ENCODE results near the gene GRSF1. TPM values are rescaled to one million over a fixed set of nuclear protein-coding genes. Genes with fewer than 3 reads are reported as not detected.
"Not testable (repeated sequence)": the region's sequence is repeated elsewhere in the genome, so short reads cannot be mapped to it uniquely, and the experiment has no call there.

GRSF1 gene
- total RNA-seq, 1 experiment from 2014 or later: 70.0 TPM

DNA sequence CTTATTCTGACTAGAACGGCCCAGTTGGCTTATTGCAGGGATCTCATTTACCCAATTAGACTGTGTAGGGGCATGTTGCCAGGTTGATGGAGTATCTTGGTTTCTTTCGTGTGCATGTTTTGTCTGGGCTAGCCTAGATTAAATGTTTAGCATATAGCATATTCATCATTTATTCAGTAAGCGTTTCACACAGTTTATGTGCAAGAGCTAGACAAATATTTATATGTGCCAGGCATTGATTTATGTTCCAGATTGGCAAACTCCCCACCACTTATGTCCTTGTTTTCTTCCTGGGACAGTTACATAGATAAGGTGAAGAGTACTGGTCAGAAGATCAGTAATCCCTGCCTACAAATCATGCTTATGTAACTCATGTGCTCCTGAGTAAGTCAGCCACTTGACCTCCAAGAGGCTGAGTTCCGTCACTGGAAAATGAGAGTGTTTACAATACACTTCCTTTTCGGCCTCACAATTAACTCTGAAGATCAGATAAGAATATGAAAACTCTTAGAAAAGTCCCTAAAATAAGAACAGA, 60.7 kb downstream of the GRSF1 start:
- H3K9me2 ChIP-seq (ENCODE audit: insufficient read depth): no peaks in the 10 kb centered on the region
- H2AFZ ChIP-seq: no peak overlapping the region
- H3K27ac ChIP-seq: no peak overlapping the region
- intact Hi-C loops (cut with micrococcal nuclease; ENCODE audit: unreplicated experiment): no loop called here
- H3K27me3 ChIP-seq (ENCODE audit: insufficient read depth, low read depth): no peaks in the 10 kb centered on the region
- H3K9me3 ChIP-seq (ENCODE audit: insufficient read depth, low read depth): no peaks in the 10 kb centered on the region
- no peaks in the 10 kb centered on the region for H3K36me3 ChIP-seq (ENCODE audit: low read depth)
- H3K4me3 ChIP-seq: no peak overlapping the region
- TF ChIP-seq EZH2 (IDR thresholded peaks at IDR 0.05; ENCODE audit: low read depth): no peak
- TF ChIP-seq, protein P1, sequence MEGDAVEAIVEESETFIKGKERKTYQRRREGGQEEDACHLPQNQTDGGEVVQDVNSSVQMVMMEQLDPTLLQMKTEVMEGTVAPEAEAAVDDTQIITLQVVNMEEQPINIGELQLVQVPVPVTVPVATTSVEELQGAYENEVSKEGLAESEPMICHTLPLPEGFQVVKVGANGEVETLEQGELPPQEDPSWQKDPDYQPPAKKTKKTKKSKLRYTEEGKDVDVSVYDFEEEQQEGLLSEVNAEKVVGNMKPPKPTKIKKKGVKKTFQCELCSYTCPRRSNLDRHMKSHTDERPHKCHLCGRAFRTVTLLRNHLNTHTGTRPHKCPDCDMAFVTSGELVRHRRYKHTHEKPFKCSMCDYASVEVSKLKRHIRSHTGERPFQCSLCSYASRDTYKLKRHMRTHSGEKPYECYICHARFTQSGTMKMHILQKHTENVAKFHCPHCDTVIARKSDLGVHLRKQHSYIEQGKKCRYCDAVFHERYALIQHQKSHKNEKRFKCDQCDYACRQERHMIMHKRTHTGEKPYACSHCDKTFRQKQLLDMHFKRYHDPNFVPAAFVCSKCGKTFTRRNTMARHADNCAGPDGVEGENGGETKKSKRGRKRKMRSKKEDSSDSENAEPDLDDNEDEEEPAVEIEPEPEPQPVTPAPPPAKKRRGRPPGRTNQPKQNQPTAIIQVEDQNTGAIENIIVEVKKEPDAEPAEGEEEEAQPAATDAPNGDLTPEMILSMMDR (conservative IDR thresholded peaks at IDR 0.05): no peak
- no peaks in the 10 kb centered on the region for H3K79me2 ChIP-seq (ENCODE audit: low read depth)
- no peak overlapping the region for H3K4me2 ChIP-seq
- POLR2A ChIA-PET (ENCODE audit: unreplicated experiment): no interaction called here
- CTCF ChIA-PET: no interaction called here
- DNase-seq: no peak
- no TSS peak for BruUV-seq (replicated peaks)
- no peaks in the 10 kb centered on the region for H3K4me1 ChIP-seq (replicated peaks; ENCODE audit: insufficient read depth)
- H3F3A ChIP-seq (ENCODE audit: insufficient read depth, low read depth): no peaks in the 10 kb centered on the region
- H4K20me1 ChIP-seq (ENCODE audit: insufficient read depth): no peaks in the 10 kb centered on the region

- Histone ChIP-seq H2AFZ (no peak overlapping the region), H3F3A (ENCODE audit: insufficient read depth, low read depth) (no peaks in the 10 kb centered on the region), H3K36me3 (ENCODE audit: low read depth) (no peaks in the 10 kb centered on the region), H3K9me2 (ENCODE audit: insufficient read depth) (no peaks in the 10 kb centered on the region), H3K27me3 (ENCODE audit: insufficient read depth, low read depth) (no peaks in the 10 kb centered on the region), H3K4me2 (no peak overlapping the region), H3K27ac (no peak overlapping the region), H3K4me3 (no peak overlapping the region), H4K20me1 (ENCODE audit: insufficient read depth) (no peaks in the 10 kb centered on the region), H3K4me1 (replicated peaks; ENCODE audit: insufficient read depth) (no peaks in the 10 kb centered on the region), H3K79me2 (ENCODE audit: low read depth) (no peaks in the 10 kb centered on the region), H3K9me3 (ENCODE audit: insufficient read depth, low read depth) (no peaks in the 10 kb centered on the region)
- no TSS peak for BruUV-seq (replicated peaks)
- TF ChIP-seq, protein P1 (conservative IDR thresholded peaks at IDR 0.05): no peak
- TF ChIP-seq EZH2 (IDR thresholded peaks at IDR 0.05; ENCODE audit: low read depth): no peak
- ChIA-PET CTCF (no interaction called here), POLR2A (ENCODE audit: unreplicated experiment) (no interaction called here)
- intact Hi-C loops (cut with micrococcal nuclease; ENCODE audit: unreplicated experiment): no loop called here
- no peak for DNase-seq
These were observed 66.6 kb downstream of the GRSF1 start for GRCh38 chr4:70772929-70773555.

GRCh38 chr4:70769396-70769795, 70.3 kb downstream of the GRSF1 start:
- POLR2A ChIA-PET (ENCODE audit: unreplicated experiment); H3K79me2 ChIP-seq (ENCODE audit: low read depth); H3K4me2 ChIP-seq; H3K4me3 ChIP-seq; H4K20me1 ChIP-seq (ENCODE audit: insufficient read depth); H3F3A ChIP-seq (ENCODE audit: insufficient read depth, low read depth); H3K27ac ChIP-seq; BruUV-seq (replicated peaks); H3K9me3 ChIP-seq (ENCODE audit: insufficient read depth, low read depth); CTCF ChIA-PET; H3K4me1 ChIP-seq (replicated peaks; ENCODE audit: insufficient read depth); intact Hi-C loops (cut with micrococcal nuclease; ENCODE audit: unreplicated experiment); H3K36me3 ChIP-seq (ENCODE audit: low read depth); H3K27me3 ChIP-seq (ENCODE audit: insufficient read depth, low read depth); H2AFZ ChIP-seq; H3K9me2 ChIP-seq (ENCODE audit: insufficient read depth); DNase-seq: not testable (repeated sequence)
